Common myeloid progenitor, CD34-positive (primary cell): ENCODE data around the gene GGA2.

Experiments used
- CTCF ChIA-PET: fragments of 350-600 bp; sonication (Branson Sonifier 250); formaldehyde crosslinking; loops from one replicate; lab custom pipeline; 2021; ENCODE audit warnings: antibody characterized with exemption; lab: Charles Lee
- POLR2A ChIA-PET: fragments of 350-600 bp; sonication (Branson Sonifier 250); formaldehyde crosslinking; loops from one replicate; lab custom pipeline; 2021; ENCODE audit warnings: antibody characterized with exemption; lab: Charles Lee
- DNase-seq, 3 donors: peaks; one replicate each; pipeline versions ENCODE4 v3.0.0 to v3.0.0-alpha.2; 2013
- H3K27ac ChIP-seq, 2 experiments: 1 replicate in 1 of 2; 2 replicates in 1 of 2; pipeline ENCODE4 v1.7.0; 2013; ENCODE audit warnings: inconsistent platforms in 2 of 2, low read length in 2 of 2, mild to moderate bottlenecking in 2 of 2, low read depth in 1 of 2, moderate library complexity in 1 of 2; ENCODE audit not compliant: severe bottlenecking in 2 of 2, insufficient read depth in 1 of 2, poor library complexity in 1 of 2
- H3K27me3 ChIP-seq, 5 experiments: replicated peaks in 2 of 5; 1 replicate in 3 of 5; 2 replicates in 2 of 5; pipeline versions ENCODE4 v1.6.1 to v1.7.0; 2013; ENCODE audit warnings: low read length in 4 of 5, mild to moderate bottlenecking in 2 of 5, moderate library complexity in 2 of 5, inconsistent platforms in 1 of 5; ENCODE audit not compliant: insufficient read depth in 5 of 5, control insufficient read depth in 4 of 5
- H3K36me3 ChIP-seq, 4 experiments: 1 replicate in 2 of 4; 2 replicates in 2 of 4; pipeline versions ENCODE4 v1.6.1 to v1.7.0; 2013; ENCODE audit warnings: low read length in 3 of 4, control low read depth in 1 of 4, mild to moderate bottlenecking in 1 of 4; ENCODE audit not compliant: control insufficient read depth in 4 of 4, insufficient read depth in 4 of 4
- H3K4me1 ChIP-seq, 4 experiments: 1 replicate in 3 of 4; 2 replicates in 1 of 4; pipeline versions ENCODE4 v1.6.1 to v1.7.1; 2013; ENCODE audit warnings: low read length in 3 of 4, mild to moderate bottlenecking in 3 of 4, control low read depth in 1 of 4, inconsistent platforms in 1 of 4, moderate library complexity in 1 of 4; ENCODE audit not compliant: control insufficient read depth in 4 of 4, insufficient read depth in 4 of 4; ENCODE audit errors: control extremely low read depth in 1 of 4
- H3K4me3 ChIP-seq, 7 experiments: 1 replicate in 4 of 7; 2 replicates in 3 of 7; pipeline versions ENCODE4 v1.5.1 to v1.7.0; 2013; ENCODE audit warnings: mild to moderate bottlenecking in 7 of 7, low read length in 6 of 7, moderate library complexity in 6 of 7, inconsistent platforms in 2 of 7, low read depth in 2 of 7, control low read depth in 1 of 7; ENCODE audit not compliant: insufficient read depth in 4 of 7, control insufficient read depth in 1 of 7; ENCODE audit errors: extremely low read depth in 1 of 7
- H3K9me3 ChIP-seq, 5 experiments: 1 replicate in 4 of 5; 2 replicates in 1 of 5; pipeline versions ENCODE4 v1.6.1 to v1.7.1; 2013; ENCODE audit warnings: low read length in 4 of 5, mild to moderate bottlenecking in 2 of 5, inconsistent platforms in 1 of 5, low read depth in 1 of 5, moderate library complexity in 1 of 5; ENCODE audit not compliant: control insufficient read depth in 4 of 5, insufficient read depth in 2 of 5; ENCODE audit errors: control extremely low read depth in 1 of 5
- whole genome bisulfite sequencing: methylation state at CpG from one replicate; pipeline ENCODE4 v1.1.5; 2013; ENCODE audit not compliant: insufficient coverage; 5-methylcytosine and 5-hydroxymethylcytosine counted together

GGA2 gene

GRCh38 chr16:23534868-23535860 lies 24.9 kb upstream of the GGA2 start:
- Histone ChIP-seq H3K9me3 (no peaks in the 10 kb centered on the region), H3K36me3 (peaks cover 12 to 64% (median 36%) of the 10 kb centered on the region in 4 experiments), H3K27ac (no peak overlapping the region), H3K4me1 (peaks cover 0 to 5% (median 0%) of the 10 kb centered on the region in 4 experiments), H3K4me3 (no peak overlapping the region), H3K27me3 (no peaks in the 10 kb centered on the region)
- 98% methylated on average over 17 of the region's 19 CpGs for WGBS
- CTCF ChIA-PET, result no interaction called here
- DNase-seq, result no peak
- POLR2A ChIA-PET, result no interaction called here

- Histone ChIP-seq H3K4me1 (no peaks in the 10 kb centered on the region), H3K9me3 (no peaks in the 10 kb centered on the region), H3K4me3 (no peak overlapping the region), H3K27me3 (no peaks in the 10 kb centered on the region), H3K27ac (no peak overlapping the region), H3K36me3 (peaks cover 10 to 75% (median 49%) of the 10 kb centered on the region in 4 experiments)
- DNase-seq, result no peak
- CTCF ChIA-PET, result interaction anchor here (1.8 kb wide), 1 partner anchor 25 kb away, joined by 4 read pairs; the partner anchor contains the start of gene UBFD1
- POLR2A ChIA-PET, result no interaction called here
- no CpG with 5 or more reads among the region's 1 CpG for WGBS
These were observed 22.2 kb upstream of the GGA2 start for GRCh38 chr16:23532448-23532847.

- 100% methylated on average over 2 of the region's 5 CpGs for WGBS
- no peak overlapping the region for H3K27ac ChIP-seq
- no peaks in the 10 kb centered on the region for H3K9me3 ChIP-seq
- H3K4me3 ChIP-seq, result no peak overlapping the region
- H3K36me3 ChIP-seq, result peaks cover 14 to 72% (median 45%) of the 10 kb centered on the region in 4 experiments
- POLR2A ChIA-PET, result no interaction called here
- no peaks in the 10 kb centered on the region for H3K27me3 ChIP-seq
- CTCF ChIA-PET, result no interaction called here
- DNase-seq, result no peak
- no peaks in the 10 kb centered on the region for H3K4me1 ChIP-seq
These were observed 19.8 kb upstream of the GGA2 start for GRCh38 chr16:23530062-23530461.

GRCh38 chr16:23528644-23529310 lies 18.5 kb upstream of the GGA2 start:
- DNase-seq, result no peak
- ChIA-PET CTCF (no interaction called here), POLR2A (no interaction called here)
- H3K36me3 ChIP-seq, result peaks cover 14 to 70% (median 41%) of the 10 kb centered on the region in 4 experiments
- no peak overlapping the region for H3K4me3 ChIP-seq
- WGBS, result 98% methylated on average over 4 of the region's 10 CpGs
- H3K4me1 ChIP-seq, result no peaks in the 10 kb centered on the region
- no peak overlapping the region for H3K27ac ChIP-seq
- no peaks in the 10 kb centered on the region for H3K9me3 ChIP-seq
- no peaks in the 10 kb centered on the region for H3K27me3 ChIP-seq

GRCh38 chr16:23527961-23528643 lies 17.8 kb upstream of the GGA2 start:
- no peaks in the 10 kb centered on the region for H3K27me3 ChIP-seq
- CTCF ChIA-PET, result no interaction called here
- DNase-seq, result no peak
- H3K27ac ChIP-seq, result no peak overlapping the region
- no peak overlapping the region for H3K4me3 ChIP-seq
- H3K4me1 ChIP-seq, result no peaks in the 10 kb centered on the region
- POLR2A ChIA-PET, result no interaction called here
- no peaks in the 10 kb centered on the region for H3K9me3 ChIP-seq
- WGBS, result 96% methylated on average over 9 of the region's 11 CpGs
- H3K36me3 ChIP-seq, result peaks cover 20 to 71% (median 46%) of the 10 kb centered on the region in 4 experiments

- H3K4me1 ChIP-seq, result peaks cover 0 to 10% (median 0%) of the 10 kb centered on the region in 4 experiments
- H3K36me3 ChIP-seq, result peaks cover 24 to 61% (median 46%) of the 10 kb centered on the region in 4 experiments
- no peak overlapping the region for H3K27ac ChIP-seq
- H3K9me3 ChIP-seq, result no peaks in the 10 kb centered on the region
- H3K4me3 ChIP-seq, result no peak overlapping the region
- no peak for DNase-seq
- POLR2A ChIA-PET, result no interaction called here
- no peaks in the 10 kb centered on the region for H3K27me3 ChIP-seq
- WGBS, result 93% methylated on average over 2 of the region's 3 CpGs
- CTCF ChIA-PET, result no interaction called here
These were observed 14.6 kb upstream of the GGA2 start for GRCh38 chr16:23524886-23525285.
